Keratinocyte (primary cell): ENCODE measurements around the gene TTC4. TPM values are rescaled to one million over a fixed set of nuclear protein-coding genes. Genes with fewer than 3 reads are reported as not detected.

Experiments
- DNase-seq: peaks from one replicate; pipeline ENCODE4 v3.0.0-alpha.2; 2011; ENCODE audit warnings: low read depth, missing footprints, low spot score
- FAIRE-seq: peaks from 2 replicates; lab custom pipeline; 2011; peaks lifted over from hg19 to GRCh38; lab: Jason Lieb, UNC
- H2AFZ ChIP-seq: 2 replicates; pipeline ENCODE4 v1.6.0; 2012; ENCODE audit warnings: low read length, control low read depth, inconsistent platforms; ENCODE audit not compliant: control insufficient read depth
- H3K27ac ChIP-seq: 2 replicates; pipeline ENCODE4 v1.5.1; 2011; ENCODE audit warnings: low read length; ENCODE audit not compliant: control insufficient read depth, insufficient read depth
- H3K27me3 ChIP-seq: 3 replicates; pipeline ENCODE4 v1.6.0; 2011; ENCODE audit warnings: low read length; ENCODE audit not compliant: control insufficient read depth, insufficient read depth; ENCODE audit errors: extremely low read depth
- H3K36me3 ChIP-seq, 2 experiments: 2 replicates in 1 of 2; 3 replicates in 1 of 2; pipeline ENCODE4 v1.5.1; 2011; ENCODE audit warnings: low read length in 2 of 2, mild to moderate bottlenecking in 1 of 2; ENCODE audit not compliant: control insufficient read depth in 2 of 2, insufficient read depth in 2 of 2; ENCODE audit errors: extremely low read depth in 1 of 2
- H3K4me1 ChIP-seq: 3 replicates; pipeline ENCODE4 v1.5.1; 2011; ENCODE audit warnings: low read length; ENCODE audit not compliant: control insufficient read depth, insufficient read depth; ENCODE audit errors: extremely low read depth
- H3K4me2 ChIP-seq: 3 replicates; pipeline ENCODE4 v1.6.0; 2011; ENCODE audit warnings: low read depth, low read length; ENCODE audit not compliant: control insufficient read depth, insufficient read depth; ENCODE audit errors: extremely low read depth
- H3K4me3 ChIP-seq, 3 experiments: fragments of 200-600 bp in 1 of 3; sonication (generic) in 1 of 3; 2 replicates in 2 of 3; 3 replicates in 1 of 3; pipeline ENCODE4 v1.5.1; 2011 to 2016; ENCODE audit warnings: low read length in 3 of 3, mild to moderate bottlenecking in 3 of 3, control low read depth in 2 of 3, inconsistent platforms in 1 of 3, low read depth in 1 of 3, mixed read lengths in 1 of 3, mixed run types in 1 of 3, moderate library complexity in 1 of 3; ENCODE audit not compliant: control insufficient read depth in 2 of 3, insufficient read depth in 2 of 3; ENCODE audit errors: extremely low read depth in 1 of 3
- H3K79me2 ChIP-seq: 2 replicates; pipeline ENCODE4 v1.6.0; 2012; ENCODE audit warnings: low read length; ENCODE audit not compliant: control insufficient read depth, insufficient read depth
- H3K9ac ChIP-seq: 3 replicates; pipeline ENCODE4 v1.6.0; 2011; ENCODE audit warnings: low read length; ENCODE audit not compliant: control insufficient read depth, insufficient read depth; ENCODE audit errors: extremely low read depth
- H3K9me1 ChIP-seq: 3 replicates; pipeline ENCODE4 v1.6.0; 2011; ENCODE audit warnings: low read length; ENCODE audit not compliant: control insufficient read depth, insufficient read depth; ENCODE audit errors: extremely low read depth
- H3K9me3 ChIP-seq: 2 replicates; pipeline ENCODE4 v1.5.1; 2012; ENCODE audit warnings: low read depth, low read length; ENCODE audit not compliant: control insufficient read depth
- H4K20me1 ChIP-seq: 3 replicates; pipeline ENCODE4 v1.6.0; 2011; ENCODE audit warnings: low read length; ENCODE audit not compliant: control insufficient read depth, insufficient read depth; ENCODE audit errors: extremely low read depth
- EZH2 ChIP-seq: IDR thresholded peaks from one replicate; pipeline ENCODE4 v1.6.1; 2012; ENCODE audit warnings: inconsistent platforms, mild to moderate bottlenecking, low read length, moderate library complexity
- dilution Hi-C: fragments of 300-500 bp; cut with MboI; formaldehyde crosslinking; loops from one replicate; pipeline ENCODE4 v1.7.0; 2020; ENCODE audit warnings: low sequenced_read_pairs; ENCODE audit not compliant: extremely low pct_ligation_motif_present
- polyA plus RNA-seq, 5 experiments: library from polyadenylated mRNA; depleted of rRNA in 3 of 5; stranded (reverse) in 3 of 5; stranded (forward) in 1 of 5; unstranded in 1 of 5; fragments of >200 nt; gene quantifications; 1 replicate in 1 of 5; 2 replicates in 3 of 5; 3 replicates in 1 of 5; pipeline versions ENCODE4 v1.2.1 to v1.2.3, GENCODE V29; 2011 to 2012; ENCODE audit warnings: missing spikeins in 2 of 5, low read depth in 1 of 5, low replicate concordance in 1 of 5
- TF ChIP-seq, protein P1 (sequence below), 3 experiments: IDR thresholded peaks in 1 of 3; conservative IDR thresholded peaks in 1 of 3; optimal IDR thresholded peaks in 1 of 3; 2 replicates in 2 of 3; 3 replicates in 1 of 3; pipeline versions ENCODE3 to v1.5.1; 2011; ENCODE audit warnings: low read length in 3 of 3, mild to moderate bottlenecking in 3 of 3, moderate library complexity in 2 of 3, control low read depth in 1 of 3, inconsistent platforms in 1 of 3; ENCODE audit not compliant: insufficient read depth in 2 of 3; ENCODE audit errors: extremely low read depth in 1 of 3

The TTC4 gene
- polyA plus RNA-seq, 1 donor (not counting 4 experiments of a cell fraction or from before 2014, with no cell fraction given), result 40.3 TPM

DNA sequence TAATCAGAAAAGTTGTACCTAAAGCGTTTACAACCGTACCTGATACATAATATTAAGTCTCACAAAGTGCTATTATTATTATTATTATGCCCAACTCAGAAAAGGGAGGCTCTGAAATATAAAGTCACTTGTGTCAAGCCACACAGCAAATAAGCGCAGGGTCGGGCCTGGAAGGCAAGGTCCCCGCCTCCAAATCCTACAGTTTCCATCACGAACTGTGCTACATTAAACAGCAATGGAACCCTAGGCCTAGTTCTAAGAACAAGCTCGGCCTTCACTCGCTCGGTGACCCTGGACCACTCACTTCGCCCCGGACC is 48.1 kb downstream of the TTC4 start:
- TF ChIP-seq, protein P1, sequence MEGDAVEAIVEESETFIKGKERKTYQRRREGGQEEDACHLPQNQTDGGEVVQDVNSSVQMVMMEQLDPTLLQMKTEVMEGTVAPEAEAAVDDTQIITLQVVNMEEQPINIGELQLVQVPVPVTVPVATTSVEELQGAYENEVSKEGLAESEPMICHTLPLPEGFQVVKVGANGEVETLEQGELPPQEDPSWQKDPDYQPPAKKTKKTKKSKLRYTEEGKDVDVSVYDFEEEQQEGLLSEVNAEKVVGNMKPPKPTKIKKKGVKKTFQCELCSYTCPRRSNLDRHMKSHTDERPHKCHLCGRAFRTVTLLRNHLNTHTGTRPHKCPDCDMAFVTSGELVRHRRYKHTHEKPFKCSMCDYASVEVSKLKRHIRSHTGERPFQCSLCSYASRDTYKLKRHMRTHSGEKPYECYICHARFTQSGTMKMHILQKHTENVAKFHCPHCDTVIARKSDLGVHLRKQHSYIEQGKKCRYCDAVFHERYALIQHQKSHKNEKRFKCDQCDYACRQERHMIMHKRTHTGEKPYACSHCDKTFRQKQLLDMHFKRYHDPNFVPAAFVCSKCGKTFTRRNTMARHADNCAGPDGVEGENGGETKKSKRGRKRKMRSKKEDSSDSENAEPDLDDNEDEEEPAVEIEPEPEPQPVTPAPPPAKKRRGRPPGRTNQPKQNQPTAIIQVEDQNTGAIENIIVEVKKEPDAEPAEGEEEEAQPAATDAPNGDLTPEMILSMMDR (optimal IDR thresholded peaks at IDR 0.05 in 1 of 3, IDR thresholded peaks at IDR 0.05 in 1 of 3, conservative IDR thresholded peaks at IDR 0.05 in 1 of 3; ENCODE audit: extremely low read depth in 1 of 3, insufficient read depth in 2 of 3, low read length in 3 of 3), result no peak
- no peak for TF ChIP-seq EZH2
- peaks cover 7% of the 10 kb centered on the region for H3K4me1 ChIP-seq
- peak overlapping the region; percentile 83 for H3K27ac ChIP-seq
- H3K79me2 ChIP-seq, result peaks cover 14% of the 10 kb centered on the region
- DNase-seq (no peak), FAIRE-seq (no peak)
- no peaks in the 10 kb centered on the region for H3K27me3 ChIP-seq
- H3K4me2 ChIP-seq, result peak overlapping the region; percentile 73
- H2AFZ ChIP-seq, result peak overlapping the region; percentile 98
- dilution Hi-C loops, result no loop called here
- no peaks in the 10 kb centered on the region for H4K20me1 ChIP-seq
- H3K9ac ChIP-seq, result peak overlapping the region; percentile 96
- H3K36me3 ChIP-seq, result no peaks in the 10 kb centered on the region
- H3K9me1 ChIP-seq, result peaks cover 2% of the 10 kb centered on the region
- no peaks in the 10 kb centered on the region for H3K9me3 ChIP-seq
- peak overlapping the region; percentile 83 to 98 (median 94) for H3K4me3 ChIP-seq

DNA sequence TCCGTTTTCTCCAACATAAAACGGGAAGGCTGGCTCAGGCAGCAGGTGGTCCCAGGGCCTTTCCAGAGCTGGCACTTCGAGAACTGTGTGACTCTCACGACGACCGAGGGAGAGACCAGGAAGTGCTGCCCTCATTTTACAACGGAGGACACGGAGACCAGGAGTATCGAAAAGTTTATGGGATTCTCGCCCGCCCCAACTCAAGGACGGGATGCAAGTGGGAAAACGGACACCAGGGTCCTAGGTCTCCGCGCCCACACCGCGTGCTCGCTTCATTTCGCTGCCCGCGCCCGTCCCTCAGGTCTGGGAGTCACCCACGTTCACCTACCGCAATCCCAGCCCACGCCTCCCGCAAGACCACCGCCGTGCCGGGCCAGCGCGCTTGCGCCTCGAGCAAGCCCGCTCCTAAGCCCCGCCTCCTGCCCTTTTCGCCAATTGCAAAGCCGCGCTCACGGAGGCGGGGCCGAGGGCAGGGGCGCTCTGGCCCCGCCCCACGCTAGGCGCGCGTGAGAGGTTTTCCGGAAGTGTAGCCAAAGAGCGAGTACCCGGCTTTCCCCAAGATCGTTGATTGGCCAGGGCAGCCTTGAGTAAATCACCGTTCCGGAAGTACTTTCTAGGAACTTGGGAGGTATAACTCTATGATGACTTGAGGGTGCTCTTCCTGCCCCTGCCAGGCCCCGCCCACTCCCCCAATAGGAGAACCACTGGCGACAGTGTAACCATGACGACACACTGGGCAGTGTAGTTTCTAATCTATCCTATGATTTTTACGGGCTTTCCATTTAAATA is 48.7 kb downstream of the TTC4 start, which contains the start of gene PARS2:
Gene PARS2 (minus strand): TSS at position 391 of the 789 bp plus-strand sequence. CDS start 5,362 bp downstream, outside the sequence.
- peaks cover 2% of the 10 kb centered on the region for H3K9me1 ChIP-seq
- peak; percentile 96 for DNase-seq
- dilution Hi-C loops, result no loop called here
- H3K9me3 ChIP-seq, result no peaks in the 10 kb centered on the region
- H3K9ac ChIP-seq, result peak within 1 kb of the TSS; percentile 96
- no peaks in the 10 kb centered on the region for H3K36me3 ChIP-seq
- no peaks in the 10 kb centered on the region for H3K27me3 ChIP-seq
- no peaks in the 10 kb centered on the region for H4K20me1 ChIP-seq
- H3K4me3 ChIP-seq, result peak within 1 kb of the TSS; percentile 83 to 98 (median 94)
- peak within 1 kb of the TSS; percentile 73 for H3K4me2 ChIP-seq
- H3K27ac ChIP-seq, result peak within 1 kb of the TSS; percentile 83
- H3K4me1 ChIP-seq, result peaks cover 7% of the 10 kb centered on the region
- TF ChIP-seq, protein P1 (optimal IDR thresholded peaks at IDR 0.05 in 1 of 3, IDR thresholded peaks at IDR 0.05 in 1 of 3, conservative IDR thresholded peaks at IDR 0.05 in 1 of 3; ENCODE audit: extremely low read depth in 1 of 3, insufficient read depth in 2 of 3, low read length in 3 of 3), result no peak
- TF ChIP-seq EZH2, result no peak
- FAIRE-seq, result peak; percentile 87
- H3K79me2 ChIP-seq, result peaks cover 14% of the 10 kb centered on the region
- peak within 1 kb of the TSS; percentile 98 for H2AFZ ChIP-seq
